Hepatocyte (in vitro differentiated cells): ENCODE results near the gene HRG. TPM values are rescaled to one million over a fixed set of nuclear protein-coding genes. Genes with fewer than 3 reads are reported as not detected.
"Not testable (repeated sequence)": the region's sequence is repeated elsewhere in the genome, so short reads cannot be mapped to it uniquely, and the experiment has no call there.

Experiments used
- DNase-seq: peaks from one replicate; pipeline ENCODE4 v3.0.0-alpha.2; 2016; ENCODE audit warnings: low spot score
- H2AFZ ChIP-seq: fragments of 200-600 bp; sonication (generic); 2 replicates; pipeline ENCODE4 v1.6.0; 2016; ENCODE audit warnings: antibody characterized with exemption, mild to moderate bottlenecking
- H3K27ac ChIP-seq: fragments of 200-600 bp; sonication (generic); 2 replicates; pipeline ENCODE4 v1.5.1; 2016; ENCODE audit warnings: mild to moderate bottlenecking
- H3K27me3 ChIP-seq: fragments of 200-600 bp; sonication (generic); 2 replicates; pipeline ENCODE4 v1.6.1; 2016
- H3K36me3 ChIP-seq: fragments of 200-600 bp; sonication (generic); replicated peaks from 2 replicates; pipeline ENCODE4 v1.5.1; 2016; ENCODE audit warnings: low read depth; ENCODE audit not compliant: insufficient read depth
- H3K4me1 ChIP-seq: fragments of 200-600 bp; sonication (generic); 2 replicates; pipeline ENCODE4 v1.5.1; 2016; ENCODE audit warnings: mild to moderate bottlenecking, moderate library complexity; ENCODE audit not compliant: insufficient read depth
- H3K4me2 ChIP-seq: fragments of 200-600 bp; sonication (generic); 2 replicates; pipeline ENCODE4 v1.6.0; 2016
- H3K4me3 ChIP-seq: fragments of 200-600 bp; sonication (generic); 2 replicates; pipeline ENCODE4 v1.5.1; 2016; ENCODE audit warnings: mild to moderate bottlenecking
- H3K79me2 ChIP-seq: fragments of 200-600 bp; sonication (generic); 2 replicates; pipeline ENCODE4 v1.6.0; 2017; ENCODE audit warnings: mild to moderate bottlenecking
- H3K9me2 ChIP-seq: fragments of 200-600 bp; sonication (generic); replicated peaks from 2 replicates; pipeline ENCODE4 v1.6.0; 2017; ENCODE audit warnings: mild to moderate bottlenecking; ENCODE audit not compliant: insufficient read depth
- H3K9me3 ChIP-seq: fragments of 200-600 bp; sonication (generic); 2 replicates; pipeline ENCODE4 v1.5.1; 2016; ENCODE audit warnings: low read depth, mild to moderate bottlenecking
- H4K20me1 ChIP-seq: fragments of 200-600 bp; sonication (generic); 2 replicates; pipeline ENCODE4 v1.6.0; 2016; ENCODE audit warnings: mild to moderate bottlenecking; ENCODE audit not compliant: insufficient read depth, poor library complexity, severe bottlenecking
- CTCF ChIP-seq: fragments of 200-600 bp; sonication (generic); IDR thresholded peaks from 2 replicates; pipeline ENCODE4 v1.5.1; 2016; ENCODE audit warnings: antibody characterized with exemption, mild to moderate bottlenecking; ENCODE audit not compliant: poor library complexity
- EZH2 ChIP-seq: fragments of 200-600 bp; sonication (generic); IDR thresholded peaks from 2 replicates; pipeline ENCODE4 v1.6.1; 2016; ENCODE audit warnings: antibody characterized with exemption, mild to moderate bottlenecking, borderline replicate concordance
- EZH2phosphoT487 ChIP-seq: fragments of 200-600 bp; sonication (generic); IDR thresholded peaks from one replicate; pipeline ENCODE4 v1.6.1; 2018; ENCODE audit warnings: antibody characterized with exemption, mild to moderate bottlenecking, low read depth, moderate library complexity; ENCODE audit not compliant: unreplicated experiment, severe bottlenecking
- WGBS: methylation state at CpG from one replicate; pipeline ENCODE4 v1.1.6; 2016; ENCODE audit warnings: low lambda C conversion rate; ENCODE audit errors: missing lambda C conversion rate; 5-methylcytosine and 5-hydroxymethylcytosine counted together
- polyA plus RNA-seq: library from polyadenylated mRNA; unstranded; fragments of >200 nt; fragmentation: Nextera tagmentation; extraction: Ambion mirVana; gene quantifications from 2 replicates; pipeline ENCODE4 v1.2.1, GENCODE V29; 2016
- total RNA-seq: library from RNA; depleted of rRNA; stranded (reverse); fragments of >200 nt; gene quantifications from 2 replicates; pipeline ENCODE4 v1.2.3, GENCODE V29; 2014

The HRG gene
- total and polyA plus RNA-seq, 2 experiments from 2014 or later = 1.7 to 2.1 TPM

GRCh38 chr3:186680869-186681268 lies 15.1 kb downstream of the HRG start:
- no peak for DNase-seq
- Histone ChIP-seq H3K27ac (no peak overlapping the region), H4K20me1 (no peaks in the 10 kb centered on the region), H2AFZ (no peak overlapping the region), H3K9me2 (no peaks in the 10 kb centered on the region), H3K79me2 (no peaks in the 10 kb centered on the region), H3K4me3 (no peak overlapping the region), H3K9me3 (no peaks in the 10 kb centered on the region), H3K4me2 (no peak overlapping the region), H3K36me3 (no peaks in the 10 kb centered on the region), H3K4me1 (no peaks in the 10 kb centered on the region), H3K27me3 (no peaks in the 10 kb centered on the region)
- no peak for TF ChIP-seq CTCF
- TF ChIP-seq EZH2 = no peak
- no peak for TF ChIP-seq EZH2phosphoT487
- WGBS = 39% methylated on average over 1 of the region's 1 CpG

GRCh38 chr3:186682812-186683211 lies 17.0 kb downstream of the HRG start:
- H3K79me2 ChIP-seq = no peaks in the 10 kb centered on the region
- H3K4me1 ChIP-seq = no peaks in the 10 kb centered on the region
- H3K9me3 ChIP-seq = no peaks in the 10 kb centered on the region
- DNase-seq = peak; percentile 15
- no peak overlapping the region for H2AFZ ChIP-seq
- H4K20me1 ChIP-seq = no peaks in the 10 kb centered on the region
- H3K4me3 ChIP-seq = no peak overlapping the region
- H3K4me2 ChIP-seq = no peak overlapping the region
- TF ChIP-seq CTCF (no peak), EZH2 (no peak), EZH2phosphoT487 (no peak)
- H3K36me3 ChIP-seq = no peaks in the 10 kb centered on the region
- H3K27me3 ChIP-seq = no peaks in the 10 kb centered on the region
- 54% methylated on average over 3 of the region's 3 CpGs for WGBS
- no peaks in the 10 kb centered on the region for H3K9me2 ChIP-seq
- H3K27ac ChIP-seq = peak overlapping the region; percentile 13

- Histone ChIP-seq H3K4me2 (no peak overlapping the region), H3K27me3 (no peaks in the 10 kb centered on the region), H3K9me2 (no peaks in the 10 kb centered on the region), H3K27ac (no peak overlapping the region), H2AFZ (no peak overlapping the region), H3K36me3 (no peaks in the 10 kb centered on the region), H3K9me3 (no peaks in the 10 kb centered on the region), H3K4me1 (no peaks in the 10 kb centered on the region), H3K79me2 (no peaks in the 10 kb centered on the region), H4K20me1 (no peaks in the 10 kb centered on the region), H3K4me3 (no peak overlapping the region)
- no peak for DNase-seq
- TF ChIP-seq EZH2phosphoT487 (no peak), CTCF (no peak), EZH2 (no peak)
- WGBS = 84% methylated on average over 3 of the region's 3 CpGs
Measured at GRCh38 chr3:186683979-186684378, 18.2 kb downstream of the HRG start.

GRCh38 chr3:186686475-186686874 lies 20.7 kb downstream of the HRG start:
- H3K79me2 ChIP-seq, DNase-seq, H4K20me1 ChIP-seq, H2AFZ ChIP-seq, H3K9me3 ChIP-seq, H3K4me3 ChIP-seq, H3K27me3 ChIP-seq, H3K36me3 ChIP-seq, H3K4me2 ChIP-seq, H3K4me1 ChIP-seq, H3K27ac ChIP-seq, H3K9me2 ChIP-seq: not testable (repeated sequence)
- 84% methylated on average over 2 of the region's 2 CpGs for WGBS
